K562 (cell line): Measurements from ENCODE around the gene LENG8. TPM values are rescaled to one million over a fixed set of nuclear protein-coding genes. Genes with fewer than 3 reads are reported as not detected.

ENCODE experiments used
- ATAC-seq: fragments of 200-7000 bp; cut with Tn5 transposase; 3 replicates; pipeline ENCODE4 v1.9.1; 2020; ENCODE audit warnings: moderate library complexity
- BruUV-seq: library from RNA; stranded (reverse); fragments of 400-500 nt; replicated peaks from 2 replicates; lab custom pipeline; 2021; lab: Mats Ljungman, UMichigan
- CTCF ChIA-PET: fragments of 300-600 bp; formaldehyde crosslinking; extraction: SDS; loops from one replicate; lab custom pipeline; 2021; ENCODE audit warnings: low intra/inter-chr PET ratio; lab: Yijun Ruan, JAX
- POLR2A ChIA-PET: fragments of 300-600, 350-650 bp; sonication (Branson Sonifier 250); formaldehyde crosslinking; extraction: SDS; loops from one replicate; lab custom pipeline; 2021; ENCODE audit warnings: antibody characterized with exemption, inconsistent platforms; lab: Yijun Ruan, JAX
- DNase-seq, 4 experiments: peaks; one replicate each; pipeline versions ENCODE4 v3.0.0 to v3.0.0-alpha.2; 2011 to 2018; ENCODE audit warnings: low spot score in 3 of 4, mixed read lengths in 3 of 4; ENCODE audit errors: extremely low read depth in 1 of 4
- FAIRE-seq: peaks from 2 replicates; lab custom pipeline; 2011; peaks lifted over from hg19 to GRCh38; lab: Jason Lieb, UNC
- H2AFZ ChIP-seq: 2 replicates; pipeline ENCODE4 v1.6.0; 2011; ENCODE audit warnings: low read depth, low read length, control low read depth, inconsistent platforms
- H3K27ac ChIP-seq: fragments of 200-600 bp; 3 replicates; pipeline ENCODE4 v1.8.0; 2011; ENCODE audit warnings: low read depth, mild to moderate bottlenecking, control low read depth, inconsistent platforms, low read length, moderate library complexity, mixed read lengths; ENCODE audit errors: extremely low read depth
- H3K27me3 ChIP-seq, 2 experiments: fragments of 300-600 bp in 1 of 2; 2 replicates in 1 of 2; 3 replicates in 1 of 2; pipeline versions ENCODE4 v1.6.0 to v1.8.0; 2011; ENCODE audit warnings: inconsistent platforms in 2 of 2, low read length in 2 of 2, mild to moderate bottlenecking in 1 of 2, mixed read lengths in 1 of 2, moderate library complexity in 1 of 2; ENCODE audit not compliant: control insufficient read depth in 2 of 2, insufficient read depth in 2 of 2
- H3K36me3 ChIP-seq: fragments of 300-600 bp; 3 replicates; pipeline ENCODE4 v1.8.0; 2011; ENCODE audit warnings: mild to moderate bottlenecking, low read length, inconsistent platforms; ENCODE audit not compliant: control insufficient read depth, insufficient read depth
- H3K4me1 ChIP-seq, 2 experiments: fragments of 200-600 bp in 1 of 2; replicated peaks in 1 of 2; 2 replicates in 1 of 2; 3 replicates in 1 of 2; pipeline versions ENCODE4 v1.5.1 to v1.8.0; 2011; ENCODE audit warnings: inconsistent platforms in 2 of 2, low read length in 2 of 2, mild to moderate bottlenecking in 1 of 2, mixed read lengths in 1 of 2, moderate library complexity in 1 of 2; ENCODE audit not compliant: control insufficient read depth in 2 of 2, insufficient read depth in 2 of 2
- H3K4me2 ChIP-seq: 2 replicates; pipeline ENCODE4 v1.6.1; 2011; ENCODE audit warnings: low read length, control low read depth, inconsistent platforms, mixed read lengths; ENCODE audit not compliant: insufficient read depth
- H3K4me3 ChIP-seq: fragments of 200-600 bp; sonication (generic), shearing (Covaris generic); 2 replicates; pipeline ENCODE4 v1.5.1; 2016; ENCODE audit warnings: control low read depth, inconsistent platforms
- H3K79me2 ChIP-seq: fragments of 200-600 bp; 3 replicates; pipeline ENCODE4 v1.8.0; 2011; ENCODE audit warnings: low read length, inconsistent platforms; ENCODE audit not compliant: control insufficient read depth, insufficient read depth
- H3K9ac ChIP-seq, 2 experiments: 2 replicates each; pipeline versions ENCODE4 v1.6.0 to v1.6.1; 2011; ENCODE audit warnings: low read depth in 2 of 2, low read length in 2 of 2, control low read depth in 1 of 2, inconsistent platforms in 1 of 2, mild to moderate bottlenecking in 1 of 2, mixed read lengths in 1 of 2; ENCODE audit not compliant: insufficient read depth in 1 of 2
- H3K9me1 ChIP-seq: one replicate; pipeline ENCODE4 v1.6.0; 2011; ENCODE audit warnings: inconsistent platforms, mild to moderate bottlenecking, low read length, moderate library complexity; ENCODE audit not compliant: control insufficient read depth, insufficient read depth
- H3K9me3 ChIP-seq: replicated peaks from 2 replicates; pipeline ENCODE4 v1.5.1; 2011; ENCODE audit warnings: low read depth, low read length, inconsistent platforms; ENCODE audit not compliant: control insufficient read depth, insufficient read depth
- H4K20me1 ChIP-seq: replicated peaks from 2 replicates; pipeline ENCODE4 v1.6.1; 2011; ENCODE audit warnings: low read length, inconsistent platforms, mixed read lengths; ENCODE audit not compliant: control insufficient read depth, insufficient read depth
- C11orf30 ChIP-seq: fragments of 450-650 bp; IDR thresholded peaks from 2 replicates; pipeline ENCODE4 v1.6.1; 2016; ENCODE audit warnings: low read depth, mild to moderate bottlenecking
- DPF2 ChIP-seq: fragments of 450-650 bp; IDR thresholded peaks from 2 replicates; pipeline ENCODE4 v1.6.1; 2016
- FOXA1 ChIP-seq: fragments of 450-650 bp; IDR thresholded peaks from 2 replicates; pipeline ENCODE4 v1.6.1; 2016; ENCODE audit warnings: mild to moderate bottlenecking, borderline replicate concordance
- HNRNPUL1 ChIP-seq: fragments of 200-400 bp; formaldehyde crosslinking; IDR thresholded peaks from 2 replicates; pipeline ENCODE4 v1.6.1; 2017; ENCODE audit warnings: low read length
- MAFG ChIP-seq: fragments of 450-650 bp; conservative IDR thresholded peaks from 2 replicates; pipeline ENCODE4 v1.6.1; 2016; ENCODE audit warnings: missing genetic modification characterization, missing compliant biosample characterization
- MITF ChIP-seq: IDR thresholded peaks from 2 replicates; pipeline ENCODE4 v1.6.1; 2014; ENCODE audit warnings: antibody characterized with exemption
- PCBP1 ChIP-seq: fragments of 200-400 bp; formaldehyde crosslinking; IDR thresholded peaks from 2 replicates; pipeline ENCODE4 v1.6.1; 2018; ENCODE audit warnings: mild to moderate bottlenecking, low read depth, low read length; ENCODE audit not compliant: poor library complexity, severe bottlenecking
- POLR2G ChIP-seq: fragments of 200-400 bp; formaldehyde crosslinking; IDR thresholded peaks from 2 replicates; pipeline ENCODE4 v1.6.1; 2017; ENCODE audit warnings: low read depth, mild to moderate bottlenecking, antibody characterized with exemption, low read length, moderate library complexity
- RBFOX2 ChIP-seq: fragments of 200-400 bp; formaldehyde crosslinking; IDR thresholded peaks from 2 replicates; pipeline ENCODE4 v1.6.1; 2017; ENCODE audit warnings: low read depth, mild to moderate bottlenecking, low read length, moderate library complexity
- SMAD4 ChIP-seq: fragments of 250-450 bp; sonication (Bioruptor Pico); conservative IDR thresholded peaks from 2 replicates; pipeline ENCODE4 v1.8.0; 2021; ENCODE audit warnings: inconsistent platforms, mild to moderate bottlenecking, moderate library complexity
- ZNF133 ChIP-seq: fragments of 250-450 bp; sonication (Bioruptor Pico); IDR thresholded peaks from 2 replicates; pipeline ENCODE4 v1.4.0; 2020; ENCODE audit warnings: mild to moderate bottlenecking
- ZNF316 ChIP-seq: fragments of 450-650 bp; IDR thresholded peaks from 2 replicates; pipeline ENCODE4 v1.6.1; 2016
- WGBS: fragments of 100-300 bp; shearing (Covaris generic); methylation state at CpG from one replicate; pipeline ENCODE4 v1.1.6; 2016; ENCODE audit warnings: low coverage, mixed read lengths; ENCODE audit not compliant: insufficient coverage; ENCODE audit errors: missing lambda C conversion rate; 5-methylcytosine and 5-hydroxymethylcytosine counted together
- in situ Hi-C: fragments of 300-500 bp; cut with MboI; formaldehyde crosslinking; loops from 4 replicates; pipeline ENCODE4 v1.15.0; 2018; ENCODE audit warnings: inconsistent platforms, mixed read lengths
- intact Hi-C: fragments of 100-400 bp; cut with micrococcal nuclease; formaldehyde crosslinking; loops from 2 replicates; pipeline ENCODE4 v1.14.2; 2022
- polyA plus RNA-seq, 8 experiments: library from polyadenylated mRNA; depleted of rRNA in 4 of 8; stranded (reverse) in 5 of 8; unstranded in 3 of 8; fragments of >200 nt; fragmentation: Nextera tagmentation in 2 of 8; fragmentation: Illumina TruSeq in 1 of 8; extraction: Ambion mirVana in 2 of 8; extraction: Trizol in 1 of 8; gene quantifications; 2 replicates each; pipeline versions ENCODE4 v1.2.1 to v1.2.3, GENCODE V29; 2011 to 2014; ENCODE audit warnings: inconsistent platforms in 1 of 8, missing spikeins in 1 of 8
- total RNA-seq, 7 experiments: library from RNA; depleted of rRNA in 6 of 7; stranded (reverse); fragments of >200 nt in 6 of 7; fragmentation: Illumina TruSeq in 2 of 7; extraction: Trizol in 2 of 7; gene quantifications; 2 replicates each; pipeline versions ENCODE4 v1.2.1 to v1.2.3, GENCODE V29; 2011 to 2021; ENCODE audit warnings: low replicate concordance in 1 of 7

LENG8 gene
- total and polyA plus RNA-seq, 9 of the 15 experiments (the other 6 are each of a cell fraction or from before 2014, with no cell fraction given) = 0.74 to 146 (median 28.1) TPM

GRCh38 chr19:54451331-54451871 lies 2.4 kb downstream of the LENG8 start:
- peaks cover 19 to 40% of the 10 kb centered on the region in 2 experiments; a peak in 4 of 5 replicates for H3K4me1 ChIP-seq
- POLR2A ChIA-PET = interaction anchor here (0.9 kb wide), 1 partner anchor 12 kb away, joined by 4 read pairs; the partner anchor contains the start of gene LENG9
- no peaks in the 10 kb centered on the region for H3K27me3 ChIP-seq
- peak overlapping the region; percentile 72; the same call in 1 of the 2 replicates for H3K4me3 ChIP-seq
- 47% methylated on average over 6 of the region's 9 CpGs for WGBS
- intact Hi-C loops (no loop called here), in situ Hi-C loops (no loop called here)
- ATAC-seq (no peak), FAIRE-seq (no peak), DNase-seq (no peak)
- H3K9ac ChIP-seq = peak overlapping the region; percentile 46 to 100; a peak in 3 of 4 replicates
- CTCF ChIA-PET = no interaction called here
- H3K9me3 ChIP-seq = no peaks in the 10 kb centered on the region
- H3K4me2 ChIP-seq = peak overlapping the region; percentile 88
- peaks cover 79% of the 10 kb centered on the region for H3K79me2 ChIP-seq
- H3K9me1 ChIP-seq = peaks cover 12% of the 10 kb centered on the region
- TF ChIP-seq C11orf30 (peak; percentile 65; the same call in 1 of the 2 replicates), ZNF316 (peak; percentile 81), HNRNPUL1 (no peak), PCBP1 (no peak), MAFG (tag) (peak; percentile 67), FOXA1 (no peak)
- peaks cover 68% of the 10 kb centered on the region for H3K36me3 ChIP-seq
- H2AFZ ChIP-seq = no peak overlapping the region
- BruUV-seq = no TSS peak
- peaks cover 28% of the 10 kb centered on the region for H4K20me1 ChIP-seq
- peak overlapping the region; percentile 51; the same call in 2 of the 3 replicates for H3K27ac ChIP-seq

- no peak overlapping the region for H3K4me3 ChIP-seq
These were observed 3.0 kb downstream of the LENG8 start for GRCh38 chr19:54451997-54452396.

More at GRCh38 chr19:54451997-54452396, 3.0 kb downstream of the LENG8 start:
- H3K9ac ChIP-seq = no peak overlapping the region; a peak in 1 of 4 replicates
- DNase-seq (no peak), FAIRE-seq (no peak), ATAC-seq (no peak)
- H3K36me3 ChIP-seq = peaks cover 70% of the 10 kb centered on the region
- H4K20me1 ChIP-seq = peaks cover 28% of the 10 kb centered on the region
- TF ChIP-seq MITF = no peak
- TF ChIP-seq SMAD4 (CRISPR knock-in tag) = no peak
- TF ChIP-seq DPF2 = no peak
- TF ChIP-seq ZNF133 (CRISPR knock-in tag) = no peak
- 0 out of 2 replicates have a peak, but pooled peaks have one; percentile 22 for TF ChIP-seq POLR2G
- peak; percentile 43 for TF ChIP-seq RBFOX2
- H3K27me3 ChIP-seq = no peaks in the 10 kb centered on the region
- ChIA-PET POLR2A (no interaction called here), CTCF (no interaction called here)
- no TSS peak for BruUV-seq
- peaks cover 73% of the 10 kb centered on the region for H3K79me2 ChIP-seq
- H3K4me1 ChIP-seq = peaks cover 15 to 38% of the 10 kb centered on the region in 2 experiments; a peak in 4 of 5 replicates
- 94% methylated on average over 11 of the region's 11 CpGs for WGBS
- no peak overlapping the region for H3K27ac ChIP-seq
- no peak overlapping the region for H2AFZ ChIP-seq
- no peaks in the 10 kb centered on the region for H3K9me3 ChIP-seq
- no peak overlapping the region for H3K4me2 ChIP-seq
- in situ Hi-C loops = no loop called here
- intact Hi-C loops = no loop called here
- H3K9me1 ChIP-seq = peaks cover 12% of the 10 kb centered on the region
